Liver (tissue), 3 donors: Measurements from ENCODE around the gene HMX3.

Experiments
- EGR1 ChIP-seq, 2 donors: IDR thresholded peaks; 2 replicates each; pipeline ENCODE4 v1.6.1; 2016 to 2018; ENCODE audit warnings: antibody characterized with exemption in 2 of 2, low read depth in 2 of 2
- FOXA1 ChIP-seq: IDR thresholded peaks from 2 replicates; pipeline ENCODE4 v1.6.1; 2016; ENCODE audit warnings: antibody characterized with exemption
- JUND ChIP-seq, 2 donors: IDR thresholded peaks; 2 replicates each; pipeline ENCODE4 v1.6.1; 2016; ENCODE audit warnings: antibody characterized with exemption in 2 of 2
- NR2F2 ChIP-seq: IDR thresholded peaks from 2 replicates; pipeline ENCODE4 v1.6.1; 2016; ENCODE audit warnings: antibody characterized with exemption
- RAD21 ChIP-seq, 2 donors: IDR thresholded peaks; 2 replicates each; pipeline ENCODE4 v1.6.1; 2016; ENCODE audit warnings: antibody characterized with exemption in 2 of 2, mild to moderate bottlenecking in 2 of 2
- RXRA ChIP-seq, 2 donors: IDR thresholded peaks; 2 replicates each; pipeline ENCODE4 v1.6.1; 2017 to 2018; ENCODE audit warnings: antibody characterized with exemption in 2 of 2, mild to moderate bottlenecking in 1 of 2
- SP1 ChIP-seq: IDR thresholded peaks from 2 replicates; pipeline ENCODE4 v1.6.1; 2018; ENCODE audit warnings: antibody characterized with exemption, mild to moderate bottlenecking
- TAF1 ChIP-seq: conservative IDR thresholded peaks from 2 replicates; pipeline ENCODE4 v1.6.1; 2016; ENCODE audit warnings: antibody characterized with exemption, mild to moderate bottlenecking
- TF ChIP-seq, protein P1 (sequence below): fragments of 150-350 bp; IDR thresholded peaks from 2 replicates; pipeline ENCODE4 v1.5.1; 2017; ENCODE audit warnings: improper control_type of control experiment, low read depth, low read length; ENCODE audit not compliant: missing input control
- TF ChIP-seq, protein P2 (sequence below): IDR thresholded peaks from 2 replicates; pipeline ENCODE4 v1.6.1; 2016; ENCODE audit warnings: antibody characterized with exemption
- TF ChIP-seq, protein P3 (sequence below): IDR thresholded peaks from 2 replicates; pipeline ENCODE4 v1.6.1; 2016; ENCODE audit warnings: antibody characterized with exemption
- TF ChIP-seq, protein P4 (sequence below): IDR thresholded peaks from 2 replicates; pipeline ENCODE4 v1.6.1; 2016; ENCODE audit warnings: antibody characterized with exemption
- TF ChIP-seq, protein P5 (sequence below): IDR thresholded peaks from 2 replicates; pipeline ENCODE4 v1.6.1; 2016; ENCODE audit warnings: antibody characterized with exemption, mild to moderate bottlenecking
- donor health status: healthy.
- donor health status: healthy.

DNA sequence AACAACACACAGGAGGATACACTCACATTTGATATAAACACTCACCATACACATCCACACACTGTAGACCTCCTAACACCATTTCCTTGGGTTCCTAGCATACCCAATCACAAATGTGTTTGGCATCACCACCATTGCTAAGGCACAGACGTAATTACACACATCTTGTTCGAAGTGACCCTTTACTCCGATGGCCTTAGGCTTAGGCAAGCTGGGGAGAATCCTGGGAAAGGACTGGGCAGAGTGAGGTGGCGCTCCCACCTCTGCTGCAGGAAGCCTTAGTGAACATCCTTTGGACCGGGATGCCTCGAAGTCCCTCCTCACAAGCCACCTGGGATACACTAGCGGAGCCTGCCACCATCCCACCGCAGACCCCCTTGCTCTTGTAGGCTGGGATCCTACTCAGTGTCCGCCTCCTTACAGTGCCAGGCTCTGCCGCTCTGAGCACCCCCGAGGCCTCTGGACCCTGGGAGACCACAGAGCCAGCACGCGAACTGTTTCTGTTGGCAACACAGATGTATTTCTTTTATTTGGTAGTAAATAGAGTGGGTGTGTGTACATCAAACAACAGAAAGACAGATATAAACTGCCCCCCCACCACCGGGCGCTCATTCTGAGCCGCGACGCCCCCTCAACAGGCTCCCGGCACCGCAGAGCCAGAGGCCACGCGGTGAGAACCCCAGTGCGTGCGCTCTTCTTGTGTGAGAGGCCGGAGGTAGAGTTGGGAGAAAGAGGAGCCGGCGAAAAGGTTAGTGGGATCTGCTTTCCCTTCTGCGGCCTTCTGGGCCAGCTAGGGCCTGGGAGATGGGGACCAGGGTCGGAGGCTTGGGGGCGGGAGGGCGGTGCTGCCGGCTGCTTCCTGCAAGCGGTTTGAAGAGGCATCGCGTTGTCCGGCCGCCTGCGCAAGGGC, 6.3 kb downstream of the HMX3 start:
- TF ChIP-seq, protein P1, sequence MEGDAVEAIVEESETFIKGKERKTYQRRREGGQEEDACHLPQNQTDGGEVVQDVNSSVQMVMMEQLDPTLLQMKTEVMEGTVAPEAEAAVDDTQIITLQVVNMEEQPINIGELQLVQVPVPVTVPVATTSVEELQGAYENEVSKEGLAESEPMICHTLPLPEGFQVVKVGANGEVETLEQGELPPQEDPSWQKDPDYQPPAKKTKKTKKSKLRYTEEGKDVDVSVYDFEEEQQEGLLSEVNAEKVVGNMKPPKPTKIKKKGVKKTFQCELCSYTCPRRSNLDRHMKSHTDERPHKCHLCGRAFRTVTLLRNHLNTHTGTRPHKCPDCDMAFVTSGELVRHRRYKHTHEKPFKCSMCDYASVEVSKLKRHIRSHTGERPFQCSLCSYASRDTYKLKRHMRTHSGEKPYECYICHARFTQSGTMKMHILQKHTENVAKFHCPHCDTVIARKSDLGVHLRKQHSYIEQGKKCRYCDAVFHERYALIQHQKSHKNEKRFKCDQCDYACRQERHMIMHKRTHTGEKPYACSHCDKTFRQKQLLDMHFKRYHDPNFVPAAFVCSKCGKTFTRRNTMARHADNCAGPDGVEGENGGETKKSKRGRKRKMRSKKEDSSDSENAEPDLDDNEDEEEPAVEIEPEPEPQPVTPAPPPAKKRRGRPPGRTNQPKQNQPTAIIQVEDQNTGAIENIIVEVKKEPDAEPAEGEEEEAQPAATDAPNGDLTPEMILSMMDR = no peak
- TF ChIP-seq EGR1 (IDR thresholded peaks at IDR 0.05; ENCODE audit: low read depth in 2 of 2) = no peak
- no peak for TF ChIP-seq JUND (IDR thresholded peaks at IDR 0.05)
- no peak for TF ChIP-seq TAF1
- TF ChIP-seq, protein P2, sequence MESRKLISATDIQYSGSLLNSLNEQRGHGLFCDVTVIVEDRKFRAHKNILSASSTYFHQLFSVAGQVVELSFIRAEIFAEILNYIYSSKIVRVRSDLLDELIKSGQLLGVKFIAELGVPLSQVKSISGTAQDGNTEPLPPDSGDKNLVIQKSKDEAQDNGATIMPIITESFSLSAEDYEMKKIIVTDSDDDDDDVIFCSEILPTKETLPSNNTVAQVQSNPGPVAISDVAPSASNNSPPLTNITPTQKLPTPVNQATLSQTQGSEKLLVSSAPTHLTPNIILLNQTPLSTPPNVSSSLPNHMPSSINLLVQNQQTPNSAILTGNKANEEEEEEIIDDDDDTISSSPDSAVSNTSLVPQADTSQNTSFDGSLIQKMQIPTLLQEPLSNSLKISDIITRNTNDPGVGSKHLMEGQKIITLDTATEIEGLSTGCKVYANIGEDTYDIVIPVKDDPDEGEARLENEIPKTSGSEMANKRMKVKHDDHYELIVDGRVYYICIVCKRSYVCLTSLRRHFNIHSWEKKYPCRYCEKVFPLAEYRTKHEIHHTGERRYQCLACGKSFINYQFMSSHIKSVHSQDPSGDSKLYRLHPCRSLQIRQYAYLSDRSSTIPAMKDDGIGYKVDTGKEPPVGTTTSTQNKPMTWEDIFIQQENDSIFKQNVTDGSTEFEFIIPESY = no peak
- TF ChIP-seq RAD21 (IDR thresholded peaks at IDR 0.05) = no peak
- no peak for TF ChIP-seq SP1
- TF ChIP-seq, protein P3, sequence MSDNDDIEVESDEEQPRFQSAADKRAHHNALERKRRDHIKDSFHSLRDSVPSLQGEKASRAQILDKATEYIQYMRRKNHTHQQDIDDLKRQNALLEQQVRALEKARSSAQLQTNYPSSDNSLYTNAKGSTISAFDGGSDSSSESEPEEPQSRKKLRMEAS = no peak
- TF ChIP-seq, protein P4, sequence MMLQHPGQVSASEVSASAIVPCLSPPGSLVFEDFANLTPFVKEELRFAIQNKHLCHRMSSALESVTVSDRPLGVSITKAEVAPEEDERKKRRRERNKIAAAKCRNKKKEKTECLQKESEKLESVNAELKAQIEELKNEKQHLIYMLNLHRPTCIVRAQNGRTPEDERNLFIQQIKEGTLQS = no peak
- TF ChIP-seq RXRA (IDR thresholded peaks at IDR 0.05) = no peak
- TF ChIP-seq, protein P5, sequence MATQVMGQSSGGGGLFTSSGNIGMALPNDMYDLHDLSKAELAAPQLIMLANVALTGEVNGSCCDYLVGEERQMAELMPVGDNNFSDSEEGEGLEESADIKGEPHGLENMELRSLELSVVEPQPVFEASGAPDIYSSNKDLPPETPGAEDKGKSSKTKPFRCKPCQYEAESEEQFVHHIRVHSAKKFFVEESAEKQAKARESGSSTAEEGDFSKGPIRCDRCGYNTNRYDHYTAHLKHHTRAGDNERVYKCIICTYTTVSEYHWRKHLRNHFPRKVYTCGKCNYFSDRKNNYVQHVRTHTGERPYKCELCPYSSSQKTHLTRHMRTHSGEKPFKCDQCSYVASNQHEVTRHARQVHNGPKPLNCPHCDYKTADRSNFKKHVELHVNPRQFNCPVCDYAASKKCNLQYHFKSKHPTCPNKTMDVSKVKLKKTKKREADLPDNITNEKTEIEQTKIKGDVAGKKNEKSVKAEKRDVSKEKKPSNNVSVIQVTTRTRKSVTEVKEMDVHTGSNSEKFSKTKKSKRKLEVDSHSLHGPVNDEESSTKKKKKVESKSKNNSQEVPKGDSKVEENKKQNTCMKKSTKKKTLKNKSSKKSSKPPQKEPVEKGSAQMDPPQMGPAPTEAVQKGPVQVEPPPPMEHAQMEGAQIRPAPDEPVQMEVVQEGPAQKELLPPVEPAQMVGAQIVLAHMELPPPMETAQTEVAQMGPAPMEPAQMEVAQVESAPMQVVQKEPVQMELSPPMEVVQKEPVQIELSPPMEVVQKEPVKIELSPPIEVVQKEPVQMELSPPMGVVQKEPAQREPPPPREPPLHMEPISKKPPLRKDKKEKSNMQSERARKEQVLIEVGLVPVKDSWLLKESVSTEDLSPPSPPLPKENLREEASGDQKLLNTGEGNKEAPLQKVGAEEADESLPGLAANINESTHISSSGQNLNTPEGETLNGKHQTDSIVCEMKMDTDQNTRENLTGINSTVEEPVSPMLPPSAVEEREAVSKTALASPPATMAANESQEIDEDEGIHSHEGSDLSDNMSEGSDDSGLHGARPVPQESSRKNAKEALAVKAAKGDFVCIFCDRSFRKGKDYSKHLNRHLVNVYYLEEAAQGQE = no peak
- no peak for TF ChIP-seq FOXA1
- no peak for TF ChIP-seq NR2F2
